GM18526 (cell line): ENCODE data around the gene SGTB.

Experiments
- POLR2A ChIP-seq: IDR thresholded peaks from 3 replicates; pipeline ENCODE4 v1.6.1; 2011; ENCODE audit not compliant: insufficient read length; ENCODE audit errors: extremely low read depth

Gene SGTB, protein sequence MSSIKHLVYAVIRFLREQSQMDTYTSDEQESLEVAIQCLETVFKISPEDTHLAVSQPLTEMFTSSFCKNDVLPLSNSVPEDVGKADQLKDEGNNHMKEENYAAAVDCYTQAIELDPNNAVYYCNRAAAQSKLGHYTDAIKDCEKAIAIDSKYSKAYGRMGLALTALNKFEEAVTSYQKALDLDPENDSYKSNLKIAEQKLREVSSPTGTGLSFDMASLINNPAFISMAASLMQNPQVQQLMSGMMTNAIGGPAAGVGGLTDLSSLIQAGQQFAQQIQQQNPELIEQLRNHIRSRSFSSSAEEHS

GRCh38 chr5:65721720-65722574 lies at the start of gene SGTB, which contains the start of gene NLN:
Gene SGTB, minus strand, starts transcription at chr5:65722109. Its CDS starts 1,302 bp downstream, at chr5:65720807.
Gene NLN, plus strand, starts transcription at chr5:65722205. Its CDS starts 169 bp downstream, at chr5:65722374.
- TF ChIP-seq POLR2A, result peak; percentile 58

DNA sequence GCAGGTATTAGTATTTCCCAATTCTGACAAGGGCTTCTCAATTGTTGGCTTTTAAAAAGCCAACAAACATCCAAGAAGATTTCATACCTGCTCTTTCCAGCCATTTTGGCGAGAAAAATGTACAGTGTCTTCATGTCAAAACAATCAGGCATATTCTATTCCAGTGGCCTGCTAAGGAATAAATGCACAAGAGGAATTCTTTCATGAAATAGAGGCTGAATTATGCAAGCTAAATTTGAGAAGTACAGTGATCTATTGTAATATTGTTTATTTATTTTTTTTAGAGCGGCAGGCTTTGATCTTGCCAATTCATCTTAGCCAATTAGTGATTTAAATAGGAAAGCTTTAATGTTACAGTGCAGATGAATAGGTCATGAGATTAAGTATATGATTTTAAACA lies 49.4 kb upstream of the SGTB start:
- TF ChIP-seq POLR2A, result no peak

DNA sequence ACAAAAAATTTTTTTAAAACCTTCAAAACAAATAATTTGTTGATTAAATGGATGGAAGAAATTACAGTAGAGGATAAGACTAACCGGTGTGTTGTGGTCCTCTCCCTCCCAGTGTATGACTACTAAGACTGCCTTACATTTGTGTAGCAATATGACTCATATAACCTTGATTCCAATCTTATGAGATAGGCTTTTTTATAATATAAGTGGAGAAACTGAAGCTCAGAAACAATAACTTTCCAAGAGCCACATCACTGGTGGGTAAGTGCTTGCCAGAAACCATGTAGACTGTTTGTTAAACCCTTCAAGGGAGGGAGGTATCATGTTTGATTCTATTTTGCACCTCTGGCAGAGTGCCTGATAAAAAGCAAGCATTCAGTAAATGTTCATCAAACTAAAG lies 47.6 kb upstream of the SGTB start:
- no peak for TF ChIP-seq POLR2A

DNA sequence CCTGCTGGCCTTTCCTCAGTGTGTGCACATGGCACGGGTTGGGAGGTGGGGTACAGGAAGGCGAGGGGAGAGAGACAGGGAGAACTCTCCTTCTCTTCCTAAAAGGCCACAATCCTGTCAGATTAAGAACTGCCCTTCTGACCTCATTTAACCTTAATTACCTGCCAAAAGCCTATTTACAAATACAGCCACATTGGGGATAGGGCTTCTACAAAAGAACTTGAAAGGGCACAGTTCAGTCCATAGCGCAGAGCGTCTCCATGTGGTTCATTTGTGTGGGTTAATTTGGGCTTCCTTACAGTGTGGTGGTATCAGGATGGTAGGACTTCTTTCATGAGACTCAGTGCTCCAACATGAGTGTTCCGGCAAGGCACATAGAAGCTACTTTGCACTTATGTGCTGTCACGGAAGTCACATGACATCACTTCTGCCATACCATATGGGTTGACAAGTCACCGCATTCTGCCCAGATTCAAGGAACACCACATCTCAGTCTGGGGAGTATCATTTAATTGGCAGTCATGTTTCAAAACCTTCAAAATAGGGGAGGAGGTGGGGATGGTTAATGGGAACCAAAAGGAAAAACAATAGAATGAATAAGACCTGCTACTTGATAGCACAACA lies 46.9 kb upstream of the SGTB start:
- no peak for TF ChIP-seq POLR2A

- no peak for TF ChIP-seq POLR2A
Observed at GRCh38 chr5:65767565-65767964, 45.7 kb upstream of the SGTB start.

- TF ChIP-seq POLR2A, result no peak
Observed at GRCh38 chr5:65766781-65767180, 44.9 kb upstream of the SGTB start.

DNA sequence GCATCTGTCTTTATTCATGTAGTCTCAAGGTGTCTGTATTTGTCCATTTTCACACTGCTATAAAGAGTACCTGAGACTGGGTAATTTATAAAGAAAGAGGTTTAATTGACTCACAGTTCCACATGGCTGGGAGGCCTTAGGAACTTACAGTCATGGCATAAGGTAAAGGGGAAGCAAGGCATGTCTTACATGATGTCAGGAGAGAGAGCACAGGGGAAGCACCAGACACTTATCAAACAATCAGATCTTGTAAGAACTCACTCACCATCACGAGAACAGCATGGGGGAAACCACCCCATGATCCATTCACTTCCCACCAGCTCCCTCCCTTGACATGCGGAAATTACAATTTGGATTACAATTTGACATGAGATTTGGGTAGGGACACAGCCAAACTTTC lies 44.3 kb upstream of the SGTB start:
- TF ChIP-seq POLR2A, result no peak

GRCh38 chr5:65765582-65765981 lies 43.7 kb upstream of the SGTB start:
- TF ChIP-seq POLR2A, result no peak

GRCh38 chr5:65762234-65762633 lies 40.3 kb upstream of the SGTB start:
- no peak for TF ChIP-seq POLR2A

- no peak for TF ChIP-seq POLR2A
Observed at GRCh38 chr5:65760504-65761275, 38.8 kb upstream of the SGTB start.

DNA sequence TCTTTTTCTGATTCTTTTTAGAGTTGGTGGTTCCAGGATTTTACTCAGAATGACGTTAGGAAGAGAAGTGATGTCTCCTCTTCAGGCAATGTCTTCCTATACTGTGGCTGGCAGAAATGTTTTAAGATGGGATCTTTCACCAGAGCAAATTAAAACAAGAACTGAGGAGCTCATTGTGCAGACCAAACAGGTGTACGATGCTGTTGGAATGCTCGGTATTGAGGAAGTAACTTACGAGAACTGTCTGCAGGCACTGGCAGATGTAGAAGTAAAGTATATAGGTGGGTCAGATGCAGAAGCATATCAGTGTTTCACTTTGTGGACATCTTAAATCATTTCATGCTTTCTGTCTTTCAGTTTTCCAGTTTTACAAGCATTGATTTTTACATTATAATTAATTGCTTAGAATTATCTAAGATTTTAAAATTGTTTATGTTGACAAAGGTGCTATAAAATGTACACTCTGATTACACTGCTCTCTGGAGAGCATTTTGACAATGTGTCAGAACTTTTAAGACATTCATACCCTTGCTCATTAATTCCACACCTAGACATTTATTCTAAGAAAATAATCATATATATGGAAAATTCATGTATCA lies 36.7 kb upstream of the SGTB start:
- no peak for TF ChIP-seq POLR2A

DNA sequence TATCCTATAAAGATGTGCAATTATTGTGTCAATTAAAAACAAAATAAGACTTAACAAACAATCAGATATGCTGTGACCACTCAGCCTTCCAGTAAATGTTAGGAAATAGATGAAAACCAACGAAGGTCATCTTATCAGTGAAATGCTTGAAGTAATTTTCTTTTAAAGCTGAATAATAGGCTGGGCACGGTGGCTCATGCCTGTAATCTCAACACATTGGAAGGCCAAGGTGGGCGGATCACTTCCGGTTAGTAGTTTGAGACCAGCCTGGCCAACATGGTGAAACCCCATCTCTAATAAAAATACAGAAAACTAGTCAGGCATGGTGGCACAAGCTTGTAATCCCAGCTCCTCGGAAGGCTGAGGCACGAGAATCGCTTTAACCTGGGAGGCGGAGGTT lies 31.3 kb upstream of the SGTB start:
- TF ChIP-seq POLR2A, result no peak

DNA sequence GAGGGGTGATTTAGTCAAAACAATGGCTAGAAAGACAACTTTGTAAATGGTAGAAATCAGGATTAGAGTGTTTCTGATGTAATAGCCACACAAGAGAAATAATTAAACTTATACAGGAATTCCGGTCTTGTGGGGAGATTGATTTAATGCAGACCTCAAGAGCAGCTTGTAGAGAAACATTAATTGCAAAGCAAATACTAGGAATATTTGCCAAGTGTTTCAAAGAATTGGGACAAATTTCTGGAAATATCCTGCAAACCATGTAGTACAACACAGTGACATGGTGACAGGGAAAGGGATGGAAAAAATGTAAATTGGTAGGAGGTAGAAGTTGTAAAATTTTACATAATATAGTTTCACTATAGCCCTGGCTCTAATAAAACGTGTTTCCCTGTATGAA lies 29.0 kb upstream of the SGTB start:
- TF ChIP-seq POLR2A, result no peak

DNA sequence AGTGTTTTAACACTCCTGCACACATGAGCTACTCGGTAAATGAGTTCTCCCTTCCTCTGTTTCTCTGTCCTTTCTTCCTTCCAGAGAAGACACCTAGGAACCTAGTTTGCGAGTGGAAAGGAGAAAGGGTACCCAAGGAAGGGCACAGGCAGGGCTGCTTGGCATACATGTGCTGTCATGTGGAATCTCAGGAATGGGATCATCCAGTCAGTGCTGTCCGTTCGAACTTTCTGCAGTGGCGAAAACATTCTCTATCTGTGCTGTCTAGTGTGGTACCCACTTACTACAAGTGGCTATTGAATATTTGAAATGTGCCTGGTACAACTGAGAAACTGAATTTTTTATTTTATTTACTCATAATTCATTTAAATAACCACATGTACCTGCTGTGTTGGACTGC lies 28.0 kb upstream of the SGTB start:
- no peak for TF ChIP-seq POLR2A

GRCh38 chr5:65749221-65749844 lies 27.4 kb upstream of the SGTB start:
- no peak for TF ChIP-seq POLR2A
